Uterus (tissue), 2 donors: ENCODE data around the gene CRY1.

Experiments
- POLR2A ChIP-seq, 2 donors: fragments of 450-650 bp; IDR thresholded peaks; one replicate each; pipeline ENCODE4 v1.6.1; 2016; ENCODE audit warnings: antibody characterized with exemption in 2 of 2, mild to moderate bottlenecking in 1 of 2, moderate library complexity in 1 of 2
- TF ChIP-seq, protein P1 (sequence below), 4 experiments: fragments of 200-600 bp in 2 of 4; fragments of 450-650 bp in 2 of 4; sonication (generic) in 2 of 4; IDR thresholded peaks; one replicate each; pipeline ENCODE4 v1.5.1; 2016 to 2019; ENCODE audit warnings: antibody characterized with exemption in 4 of 4, mild to moderate bottlenecking in 2 of 4, moderate library complexity in 1 of 4

DNA sequence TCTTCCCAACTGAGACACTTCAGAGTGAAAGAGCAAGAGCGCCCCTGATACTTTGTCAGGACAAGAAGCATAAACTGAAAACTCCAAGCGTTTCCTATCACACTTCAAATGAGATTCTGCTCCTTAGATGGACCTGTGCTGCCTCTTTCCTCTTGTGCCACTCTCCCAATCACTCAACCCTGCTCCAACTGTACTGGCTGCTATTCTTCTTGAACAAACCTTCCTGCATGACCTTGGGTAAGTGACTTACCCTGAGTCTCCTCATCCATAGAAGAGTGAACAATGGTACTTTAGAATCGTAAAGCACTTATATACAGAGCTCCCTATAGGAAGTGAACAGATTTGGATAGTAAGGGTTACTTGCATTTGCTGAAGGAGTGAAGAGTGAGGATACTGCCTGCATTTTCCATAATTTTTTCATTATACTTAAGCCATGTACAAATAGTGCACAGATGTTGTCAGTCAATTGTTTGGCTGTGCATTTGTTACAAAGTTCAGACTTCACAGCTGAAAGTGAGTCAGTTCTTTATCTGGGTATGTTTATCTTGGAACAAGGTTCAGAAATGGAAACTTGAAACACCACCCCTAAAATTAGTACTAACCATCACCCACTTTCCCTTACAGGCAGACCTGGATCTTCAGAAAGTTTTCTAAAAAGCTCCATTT is 117.2 kb downstream of the CRY1 start:
- TF ChIP-seq, protein P1, sequence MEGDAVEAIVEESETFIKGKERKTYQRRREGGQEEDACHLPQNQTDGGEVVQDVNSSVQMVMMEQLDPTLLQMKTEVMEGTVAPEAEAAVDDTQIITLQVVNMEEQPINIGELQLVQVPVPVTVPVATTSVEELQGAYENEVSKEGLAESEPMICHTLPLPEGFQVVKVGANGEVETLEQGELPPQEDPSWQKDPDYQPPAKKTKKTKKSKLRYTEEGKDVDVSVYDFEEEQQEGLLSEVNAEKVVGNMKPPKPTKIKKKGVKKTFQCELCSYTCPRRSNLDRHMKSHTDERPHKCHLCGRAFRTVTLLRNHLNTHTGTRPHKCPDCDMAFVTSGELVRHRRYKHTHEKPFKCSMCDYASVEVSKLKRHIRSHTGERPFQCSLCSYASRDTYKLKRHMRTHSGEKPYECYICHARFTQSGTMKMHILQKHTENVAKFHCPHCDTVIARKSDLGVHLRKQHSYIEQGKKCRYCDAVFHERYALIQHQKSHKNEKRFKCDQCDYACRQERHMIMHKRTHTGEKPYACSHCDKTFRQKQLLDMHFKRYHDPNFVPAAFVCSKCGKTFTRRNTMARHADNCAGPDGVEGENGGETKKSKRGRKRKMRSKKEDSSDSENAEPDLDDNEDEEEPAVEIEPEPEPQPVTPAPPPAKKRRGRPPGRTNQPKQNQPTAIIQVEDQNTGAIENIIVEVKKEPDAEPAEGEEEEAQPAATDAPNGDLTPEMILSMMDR (IDR thresholded peaks at IDR 0.05) = no peak
- TF ChIP-seq POLR2A (IDR thresholded peaks at IDR 0.05) = no peak
